ENCODE measurements around the gene LIN7B.
A peak's percentile ranks its signal among the peaks of the same experiment; 100 is the strongest.
"Not testable (repeated sequence)": the region's sequence is repeated elsewhere in the genome, so short reads cannot be mapped to it uniquely, and the experiment has no call there.

LIN7B gene

GRCh38 chr19:49146408-49146770 is 32.2 kb downstream of the LIN7B start:
- not testable (repeated sequence) for DNase-seq

DNA sequence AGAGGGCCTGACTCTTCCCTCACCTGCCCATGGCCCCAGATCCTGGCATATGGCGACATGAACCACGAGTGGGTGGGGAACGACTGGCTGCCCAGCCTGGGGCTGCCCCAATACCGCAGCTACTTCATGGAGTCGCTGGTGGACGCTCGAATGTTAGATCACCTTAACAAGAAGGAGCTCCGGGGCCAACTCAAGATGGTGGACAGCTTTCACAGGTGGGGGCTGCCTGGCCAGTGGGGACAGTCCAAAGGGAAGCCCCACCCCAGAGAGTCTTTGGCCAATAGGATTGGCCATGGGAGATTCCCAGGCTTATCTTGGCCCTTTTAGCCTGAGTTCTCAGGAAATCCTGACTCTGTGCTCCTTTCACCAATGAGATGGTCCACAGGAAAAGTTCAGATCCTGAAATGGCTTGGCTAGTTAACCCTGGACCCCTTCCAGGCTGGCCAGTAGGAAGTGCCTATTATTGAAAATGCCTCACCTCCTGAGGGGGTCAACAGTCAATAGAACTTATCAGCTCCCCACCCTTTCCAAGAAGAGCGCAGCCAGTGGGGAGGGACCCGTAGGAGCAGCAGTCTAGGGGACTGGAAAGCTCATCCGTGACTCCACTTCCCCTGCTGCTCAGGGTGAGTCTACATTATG is 34.0 kb downstream of the LIN7B start:
- DNase-seq, result no peak

DNA sequence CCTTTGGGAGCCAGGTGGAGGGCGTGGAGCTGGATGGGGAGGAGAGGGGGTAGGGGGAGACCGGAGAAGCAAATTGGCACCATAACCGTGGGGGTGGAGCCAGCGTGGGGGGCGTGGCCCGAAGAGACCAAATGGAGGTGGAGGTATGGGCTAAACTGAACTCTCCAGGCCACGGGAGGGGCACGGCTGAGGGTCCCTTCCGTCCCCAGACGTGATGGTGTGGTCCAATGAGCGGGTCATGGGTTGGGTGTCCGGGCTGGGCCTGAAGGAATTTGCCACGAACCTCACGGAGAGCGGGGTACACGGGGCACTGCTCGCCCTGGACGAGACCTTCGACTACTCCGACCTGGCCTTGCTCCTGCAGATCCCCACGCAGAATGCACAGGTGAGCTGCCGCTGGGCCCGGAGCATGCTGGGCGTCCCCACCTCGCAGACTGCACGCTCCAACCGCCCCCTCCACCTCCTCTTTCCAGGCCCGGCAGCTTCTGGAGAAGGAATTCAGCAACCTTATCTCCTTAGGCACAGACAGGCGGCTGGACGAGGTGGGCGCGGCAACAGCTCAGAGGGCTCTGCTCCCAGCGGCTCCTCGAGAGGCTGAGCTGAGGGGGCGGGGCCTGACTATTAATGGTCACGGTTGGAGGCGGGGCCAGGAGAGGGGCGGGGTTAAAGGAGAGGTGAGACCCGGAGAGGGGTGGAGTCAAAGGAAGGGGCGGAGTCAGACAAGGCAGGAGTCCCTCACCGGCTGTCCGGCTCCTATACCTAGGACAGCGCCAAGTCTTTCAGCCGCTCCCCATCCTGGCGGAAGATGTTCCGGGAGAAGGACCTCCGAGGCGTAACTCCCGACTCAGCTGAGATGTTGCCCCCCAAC is 34.8 kb downstream of the LIN7B start:
- DNase-seq, result peak; percentile 100

- peak; percentile 98 for DNase-seq
Measured at GRCh38 chr19:49149652-49150105, 35.5 kb downstream of the LIN7B start.

- peak; percentile 97 for DNase-seq
Measured at GRCh38 chr19:49150106-49150943, 36.2 kb downstream of the LIN7B start.

DNA sequence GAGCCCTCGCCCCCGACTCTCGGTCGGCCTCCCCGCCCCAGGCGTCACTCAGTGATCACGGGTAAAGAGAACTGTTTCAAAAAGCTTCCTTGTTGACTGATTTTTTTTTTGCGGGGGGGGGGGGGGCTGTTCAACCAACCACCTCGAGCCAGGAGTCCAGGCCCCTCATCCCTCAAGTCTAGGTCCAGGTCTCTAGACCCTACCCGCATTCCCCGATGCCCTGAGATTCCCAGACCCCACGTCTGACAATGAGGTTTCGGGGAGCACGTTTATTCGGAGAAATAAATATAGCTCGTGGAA is 36.7 kb downstream of the LIN7B start:
- no peak for DNase-seq

DNA sequence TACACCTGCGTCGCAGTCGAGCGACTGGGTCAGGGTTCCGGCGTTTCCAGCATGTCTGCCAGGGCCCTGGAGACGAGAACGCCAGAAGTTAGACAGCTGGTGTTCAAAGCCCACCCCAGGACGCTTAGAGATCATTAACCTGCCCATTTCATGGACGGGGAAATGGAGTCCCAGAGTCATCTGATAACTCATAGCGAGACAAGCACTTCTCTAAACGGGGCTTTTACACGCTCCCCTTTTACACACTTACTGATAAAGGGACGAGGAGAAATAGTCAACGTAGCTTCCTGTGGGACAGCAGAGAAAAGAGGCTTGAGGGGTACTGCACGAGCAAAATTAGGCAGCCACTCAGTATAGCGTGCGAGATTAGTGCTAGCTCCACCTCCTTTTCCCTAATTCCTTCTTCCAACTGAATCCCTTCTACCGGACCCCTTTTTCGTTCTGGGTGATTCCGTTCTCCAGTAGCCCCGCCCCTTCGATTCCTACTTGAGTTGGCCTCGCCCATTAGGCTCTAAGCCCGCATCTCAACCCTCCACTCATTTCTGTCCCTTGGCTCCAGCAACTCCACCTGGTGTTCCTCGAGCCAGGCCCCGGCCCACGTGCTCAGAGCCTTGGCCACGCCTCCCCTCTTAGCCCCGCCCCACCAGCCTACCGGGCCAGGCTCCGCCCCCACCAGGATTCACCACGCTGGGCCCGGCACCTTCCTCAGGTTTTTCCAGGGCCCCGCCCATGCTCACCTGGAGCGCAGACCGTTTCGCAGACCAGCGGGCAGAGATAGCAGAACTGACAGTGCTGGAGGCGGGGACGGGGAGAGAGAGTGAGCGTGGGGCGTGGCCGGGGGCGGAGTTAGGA is 37.3 kb downstream of the LIN7B start:
- peak; percentile 72 for DNase-seq

GRCh38 chr19:49152119-49152550 is 38.0 kb downstream of the LIN7B start:
- no peak for DNase-seq

GRCh38 chr19:49153167-49153809 is 39.1 kb downstream of the LIN7B start:
- DNase-seq, result no peak

DNA sequence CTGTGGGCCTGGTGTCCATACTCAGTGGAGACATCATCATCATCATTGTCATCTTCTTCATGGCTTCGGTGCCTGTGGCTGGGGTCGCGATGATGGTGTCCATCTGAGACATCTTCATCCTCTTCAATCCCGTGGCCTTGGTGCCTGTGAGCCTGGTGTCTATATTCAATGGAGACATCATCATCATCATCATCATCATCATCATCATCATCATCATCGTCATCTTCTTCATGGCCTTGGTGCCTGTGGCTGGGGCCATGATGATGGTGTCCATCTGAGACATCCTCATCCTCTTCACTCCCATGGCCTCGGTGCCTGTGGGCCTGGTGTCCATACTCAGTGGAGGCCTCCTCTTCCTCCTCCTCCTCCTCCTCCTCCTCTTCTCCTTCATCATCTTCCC is 40.1 kb downstream of the LIN7B start:
- no peak for DNase-seq

- DNase-seq, result peak; percentile 81
Measured at GRCh38 chr19:49155005-49155819, 41.0 kb downstream of the LIN7B start, which contains the start of gene HRC. HRC (minus strand) TSS chr19:49155396; CDS start chr19:49155237, 159 bp downstream.

- peak; percentile 73 for DNase-seq
Measured at GRCh38 chr19:49155820-49156346, 41.7 kb downstream of the LIN7B start.

DNA sequence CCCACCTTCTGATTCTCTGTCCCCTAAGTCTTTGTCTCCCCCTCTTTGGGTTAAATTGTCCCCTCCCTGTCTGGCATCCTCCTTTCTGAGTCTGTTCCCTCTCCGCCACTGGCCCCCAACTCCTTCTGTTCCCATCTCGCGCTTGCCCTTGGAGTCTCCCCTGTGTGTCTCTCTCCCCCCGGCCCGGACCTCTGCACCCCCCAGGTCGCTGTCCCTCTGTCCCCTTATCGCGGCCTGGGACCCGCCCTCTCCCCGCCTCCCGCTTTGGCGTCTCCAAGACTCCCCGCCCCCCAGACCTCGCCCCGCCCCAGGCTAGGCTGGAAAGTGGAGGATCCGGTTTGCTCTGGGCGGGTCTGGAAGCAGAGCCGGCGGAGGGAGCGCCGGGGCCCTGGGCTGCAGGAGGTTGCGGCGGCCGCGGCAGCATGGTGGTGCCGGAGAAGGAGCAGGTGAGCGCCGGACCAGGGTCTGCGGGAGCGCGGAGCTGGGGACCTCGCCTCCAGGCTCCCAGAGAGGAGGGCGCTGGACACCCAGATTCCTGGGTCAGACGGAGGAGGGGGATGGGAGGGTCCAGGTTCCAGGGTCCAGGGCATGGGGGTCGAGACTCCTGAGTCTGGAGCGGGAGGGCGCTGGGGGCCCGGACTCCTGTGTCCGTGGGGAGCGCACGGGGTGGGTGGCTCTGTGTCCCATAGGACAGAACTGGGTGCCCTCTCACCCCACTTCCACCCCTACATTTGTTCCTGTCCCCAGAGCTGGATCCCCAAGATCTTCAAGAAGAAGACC is 43.5 kb downstream of the LIN7B start, which contains the start of gene TRPM4:
TRPM4 (plus strand) TSS at position 348 of the 780 bp plus-strand sequence; CDS start at position 423, 75 bp downstream.
- peak; percentile 93 for DNase-seq

DNA sequence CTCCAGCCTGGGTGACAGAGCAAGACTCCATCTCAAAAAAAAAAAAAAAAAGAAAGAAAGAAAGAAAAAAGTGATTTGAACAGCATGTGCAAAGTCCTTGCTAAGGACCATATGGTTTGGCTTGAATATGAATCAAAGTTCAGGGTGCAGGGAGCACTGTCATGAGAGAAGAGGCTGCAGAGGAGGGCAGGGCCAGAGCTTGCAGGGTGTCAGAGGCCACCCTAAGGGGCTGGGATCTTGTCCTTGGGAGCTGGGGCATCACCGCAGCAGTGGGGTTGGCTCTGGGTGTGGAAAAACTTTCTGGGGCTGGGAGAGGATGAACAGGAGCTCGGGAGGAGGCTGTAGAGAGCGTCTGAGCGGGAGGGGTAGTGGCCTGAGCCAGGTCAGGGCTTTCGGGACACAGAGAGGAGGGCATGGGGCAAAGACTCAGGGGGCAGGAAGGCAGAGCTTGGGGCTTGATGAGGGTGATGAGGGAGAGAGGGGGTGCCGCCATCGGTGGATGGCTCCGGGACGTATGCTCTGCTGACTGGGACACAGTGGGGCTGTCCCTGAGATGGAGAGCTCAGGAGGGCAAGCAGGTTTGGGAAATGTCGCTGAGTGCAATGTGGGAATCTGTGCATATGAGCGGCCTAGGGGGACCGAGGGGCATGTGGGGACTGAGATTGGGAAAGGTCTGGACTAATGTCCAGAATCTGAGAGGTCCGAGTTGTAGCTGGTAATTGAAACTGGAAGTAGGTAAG is 46.5 kb downstream of the LIN7B start:
- no peak for DNase-seq

GRCh38 chr19:49161987-49162386 is 47.8 kb downstream of the LIN7B start:
- DNase-seq, result no peak

DNA sequence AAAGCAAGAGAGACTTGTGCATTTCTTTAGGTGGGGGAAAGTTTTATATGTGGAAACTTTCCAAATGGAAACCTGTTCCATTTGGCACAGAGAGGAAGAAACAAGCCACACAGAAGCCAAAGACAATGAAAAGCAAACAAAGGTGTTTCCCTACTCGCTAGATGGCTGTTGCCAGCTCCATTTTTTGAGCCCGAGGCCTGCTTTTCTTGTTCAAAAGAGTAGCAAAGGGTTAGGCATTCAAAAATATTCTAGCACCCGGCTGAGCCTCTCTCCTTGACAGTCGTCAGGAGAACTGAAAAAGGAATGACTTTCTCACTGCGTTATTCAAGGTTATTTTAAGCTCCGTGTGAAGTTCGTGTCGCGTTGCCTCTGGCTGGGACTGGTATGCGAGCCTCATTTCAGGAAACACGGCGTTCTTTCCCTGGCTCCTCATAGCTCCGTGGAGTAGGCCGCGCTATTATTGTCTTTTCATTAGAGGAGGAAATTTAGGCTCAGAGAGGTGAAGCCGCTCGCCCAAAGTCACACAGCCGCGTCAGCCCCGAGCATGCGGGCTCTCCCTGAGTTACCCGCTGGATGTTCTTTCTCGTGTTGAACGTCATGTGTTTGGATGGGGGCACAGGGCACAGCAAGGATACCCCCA is 51.1 kb downstream of the LIN7B start:
- DNase-seq, result peak; percentile 38

- peak; percentile 52 for DNase-seq
Measured at GRCh38 chr19:49165865-49166301, 51.7 kb downstream of the LIN7B start.

DNA sequence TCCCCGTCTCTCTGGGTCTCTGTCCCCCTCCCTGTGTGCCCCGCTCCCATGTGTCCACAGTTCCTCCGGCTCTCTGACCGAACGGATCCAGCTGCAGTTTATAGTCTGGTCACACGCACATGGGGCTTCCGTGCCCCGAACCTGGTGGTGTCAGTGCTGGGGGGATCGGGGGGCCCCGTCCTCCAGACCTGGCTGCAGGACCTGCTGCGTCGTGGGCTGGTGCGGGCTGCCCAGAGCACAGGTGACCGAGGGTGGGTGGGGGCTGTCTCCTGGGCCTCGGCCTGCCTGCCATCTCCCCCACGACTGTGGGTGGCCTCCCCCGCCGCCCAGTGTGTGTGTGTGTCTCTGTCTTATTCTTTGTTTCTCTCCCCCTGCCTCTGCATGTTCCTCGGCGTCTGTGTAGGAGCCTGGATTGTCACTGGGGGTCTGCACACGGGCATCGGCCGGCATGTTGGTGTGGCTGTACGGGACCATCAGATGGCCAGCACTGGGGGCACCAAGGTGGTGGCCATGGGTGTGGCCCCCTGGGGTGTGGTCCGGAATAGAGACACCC is 53.8 kb downstream of the LIN7B start:
- DNase-seq, result no peak
